T-helper 17 cell (primary cell): Measurements from ENCODE around the gene WDFY3. TPM values are rescaled to one million over a fixed set of nuclear protein-coding genes. Genes with fewer than 3 reads are reported as not detected.

ENCODE experiments used
- ATAC-seq: fragments of 150-1000 bp; cut with Tn5 transposase; 2 replicates; pipeline ENCODE4 v1.10.0; 2021; ENCODE audit warnings: mild to moderate bottlenecking, moderate library complexity
- DNase-seq, 3 donors: peaks; one replicate each; pipeline versions ENCODE4 v3.0.0 to v3.0.0-alpha.2; 2020 to 2021
- H3K9me3 ChIP-seq: one replicate; pipeline ENCODE4 v1.7.0; 2013; ENCODE audit warnings: low read length, mild to moderate bottlenecking; ENCODE audit not compliant: control insufficient read depth, poor library complexity, severe bottlenecking
- H3K27ac Mint-ChIP-seq: one replicate; pipeline ENCODE4 v1.8.0; 2022; ENCODE audit warnings: mild to moderate bottlenecking, moderate library complexity, mixed read lengths
- H3K27me3 Mint-ChIP-seq: one replicate; pipeline ENCODE4 v1.8.0; 2022; ENCODE audit warnings: mixed read lengths
- H3K36me3 Mint-ChIP-seq: one replicate; pipeline ENCODE4 v1.8.0; 2022; ENCODE audit warnings: low read depth, mixed read lengths
- H3K4me1 Mint-ChIP-seq: one replicate; pipeline ENCODE4 v1.8.0; 2022; ENCODE audit warnings: mild to moderate bottlenecking, mixed read lengths
- H3K4me3 Mint-ChIP-seq: one replicate; pipeline ENCODE4 v1.8.0; 2022; ENCODE audit warnings: mild to moderate bottlenecking, moderate library complexity, mixed read lengths
- total RNA-seq, 4 donors: library from RNA in 2 of 4; stranded (reverse) in 2 of 4; gene quantifications; one replicate each; pipeline ENCODE4 v1.2.3 and lab custom pipeline; 2022 to 2026

WDFY3 gene
- total RNA-seq, 2 donors from 2014 or later = 2.4 to 2.6 TPM

DNA sequence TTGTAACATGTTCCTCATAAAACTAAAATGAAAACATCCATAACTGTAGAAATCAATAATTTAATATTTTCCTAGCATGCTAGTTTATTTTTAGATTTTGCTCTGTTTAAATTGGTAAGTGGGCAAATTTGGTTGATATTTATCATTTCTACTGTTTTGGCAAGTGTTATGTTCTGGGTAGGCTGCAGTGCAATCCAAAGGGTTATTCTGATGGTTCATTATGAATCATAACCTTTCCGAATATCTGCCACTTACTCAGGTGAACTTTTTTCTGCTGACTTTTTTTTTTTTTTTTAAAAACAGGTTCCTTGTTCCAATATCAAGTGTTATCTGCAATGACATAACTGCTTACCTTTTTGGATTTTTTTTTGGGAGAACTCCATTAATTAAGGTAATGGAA, 331.5 kb downstream of the WDFY3 start:
- no peaks in the 10 kb centered on the region for H3K36me3 Mint-ChIP-seq

DNA sequence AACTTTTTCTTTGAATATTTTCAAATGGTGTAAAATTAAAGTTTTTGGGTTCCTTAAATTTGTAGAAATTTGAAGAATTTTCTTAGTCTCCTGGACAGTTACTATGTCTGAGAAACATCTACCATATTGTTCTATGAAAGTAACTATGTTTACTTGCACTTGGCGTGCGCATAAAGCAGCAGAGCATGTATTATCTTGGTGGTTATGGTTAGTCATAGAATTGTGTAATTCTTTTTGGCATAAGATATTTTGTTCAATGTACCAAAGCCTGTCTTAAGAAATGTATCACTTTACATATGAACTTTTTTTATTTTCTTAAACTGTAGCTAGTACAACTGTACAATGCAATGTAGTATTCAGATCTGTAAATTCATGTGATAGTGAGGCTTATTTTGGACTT, 334.4 kb downstream of the WDFY3 start:
- H3K4me3 Mint-ChIP-seq = no peak overlapping the region
- DNase-seq = no peak
- H3K27ac Mint-ChIP-seq = no peak overlapping the region
- no peak for ATAC-seq
- H3K4me1 Mint-ChIP-seq = no peaks in the 10 kb centered on the region
- no peaks in the 10 kb centered on the region for H3K27me3 Mint-ChIP-seq
- H3K9me3 ChIP-seq = no peaks in the 10 kb centered on the region
- H3K36me3 Mint-ChIP-seq = no peaks in the 10 kb centered on the region

More for the DNA sequence above, 331.5 kb downstream of the WDFY3 start:
- Mint-ChIP-seq H3K27ac (no peak overlapping the region), H3K27me3 (no peaks in the 10 kb centered on the region), H3K4me3 (no peak overlapping the region), H3K4me1 (no peaks in the 10 kb centered on the region)
- DNase-seq (no peak), ATAC-seq (no peak)
- H3K9me3 ChIP-seq = no peaks in the 10 kb centered on the region

DNA sequence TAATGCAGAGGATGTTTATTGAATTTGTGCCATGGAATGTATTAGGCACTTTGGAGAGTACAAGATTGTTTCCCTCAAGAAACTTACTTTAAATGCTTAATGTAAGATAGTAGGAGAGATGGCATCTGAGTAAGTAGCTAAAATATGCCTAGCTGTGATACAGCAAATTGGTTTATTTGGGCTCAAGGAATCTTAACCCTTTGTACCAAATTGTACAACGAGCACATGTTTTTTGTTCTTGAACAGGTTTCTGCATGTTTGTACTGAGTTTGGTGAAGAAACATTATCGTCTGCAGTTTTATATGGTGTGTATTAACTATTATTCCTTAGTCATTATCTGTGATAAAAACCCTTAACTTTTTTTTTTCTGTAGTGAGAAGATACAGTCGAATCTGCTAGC, 334.9 kb downstream of the WDFY3 start:
- no peaks in the 10 kb centered on the region for H3K36me3 Mint-ChIP-seq
- DNase-seq = no peak
- no peaks in the 10 kb centered on the region for H3K9me3 ChIP-seq
- H3K4me3 Mint-ChIP-seq = no peak overlapping the region
- no peak for ATAC-seq
- no peak overlapping the region for H3K27ac Mint-ChIP-seq
- H3K27me3 Mint-ChIP-seq = no peaks in the 10 kb centered on the region
- no peaks in the 10 kb centered on the region for H3K4me1 Mint-ChIP-seq

DNA sequence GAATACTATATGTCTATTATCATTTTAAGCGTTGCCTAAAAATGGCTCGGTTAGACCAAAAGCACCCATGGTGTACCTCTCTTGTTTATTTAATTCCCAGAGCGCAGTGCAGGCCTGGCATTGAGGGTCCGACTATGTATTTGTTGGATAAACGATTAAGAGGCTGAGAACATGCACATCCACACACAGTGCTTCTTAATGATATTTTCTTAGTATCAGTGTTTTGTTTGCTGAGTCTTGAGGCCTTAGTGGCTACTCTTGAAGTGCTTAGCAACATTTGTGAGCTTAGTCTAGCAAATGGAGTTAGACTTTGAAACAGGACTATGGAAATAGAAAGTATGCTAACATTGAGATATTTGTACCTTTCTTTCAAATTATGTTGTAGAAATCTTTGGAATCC, 339.8 kb downstream of the WDFY3 start:
- Mint-ChIP-seq H3K27ac (no peak overlapping the region), H3K4me1 (no peaks in the 10 kb centered on the region), H3K4me3 (no peak overlapping the region), H3K27me3 (no peaks in the 10 kb centered on the region), H3K36me3 (no peaks in the 10 kb centered on the region)
- no peak for DNase-seq
- no peaks in the 10 kb centered on the region for H3K9me3 ChIP-seq
- no peak for ATAC-seq

DNA sequence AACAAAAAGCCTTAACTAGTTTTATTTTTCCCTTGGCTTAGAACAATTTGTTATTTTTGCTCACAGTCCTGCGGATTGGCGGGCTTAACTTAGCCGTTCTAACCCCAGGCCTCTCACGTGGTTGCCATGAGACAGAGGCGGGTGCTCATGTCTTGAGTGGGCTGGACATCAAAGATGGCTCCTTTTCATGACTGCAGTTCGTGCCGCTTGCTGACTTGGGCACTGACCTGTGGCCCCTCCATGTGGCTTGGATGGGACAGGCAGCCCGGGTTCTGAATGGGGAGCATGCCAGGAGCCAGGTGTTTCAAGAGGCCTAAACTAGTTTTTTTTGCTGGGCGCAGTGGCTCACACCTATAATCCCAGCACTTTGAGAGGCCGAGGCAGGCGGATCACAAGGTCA, 342.8 kb downstream of the WDFY3 start:
- Mint-ChIP-seq H3K4me1 (no peaks in the 10 kb centered on the region), H3K27me3 (no peaks in the 10 kb centered on the region), H3K27ac (peak overlapping the region; percentile 4), H3K4me3 (no peak overlapping the region), H3K36me3 (no peaks in the 10 kb centered on the region)
- ATAC-seq (no peak), DNase-seq (no peak)
- H3K9me3 ChIP-seq = no peaks in the 10 kb centered on the region

DNA sequence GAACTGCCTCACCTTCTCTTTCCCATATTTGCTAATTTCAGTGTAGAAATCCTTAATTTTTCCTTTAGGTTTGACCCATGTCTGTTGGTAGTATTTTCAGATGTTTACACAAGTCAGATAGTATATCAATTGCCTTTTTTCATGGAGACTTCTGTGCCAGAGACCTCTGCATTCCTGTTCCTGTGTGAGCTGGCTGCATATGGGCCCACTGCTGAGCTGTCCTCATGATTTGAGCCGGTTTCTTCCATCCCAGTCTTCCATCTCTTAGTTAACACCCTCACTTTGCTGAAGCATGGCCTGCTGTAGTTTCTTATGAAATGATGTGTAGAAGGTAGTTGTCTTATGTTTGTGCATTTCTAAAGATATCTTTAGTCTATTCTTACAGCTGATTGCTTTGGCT, 343.5 kb downstream of the WDFY3 start:
- Mint-ChIP-seq H3K27ac (no peak overlapping the region), H3K4me3 (no peak overlapping the region), H3K4me1 (no peaks in the 10 kb centered on the region), H3K36me3 (no peaks in the 10 kb centered on the region), H3K27me3 (no peaks in the 10 kb centered on the region)
- ATAC-seq (no peak), DNase-seq (no peak)
- H3K9me3 ChIP-seq = no peaks in the 10 kb centered on the region
